ENCODE data around the gene IL26.

- TF ChIP-seq EP300 (IDR thresholded peaks at IDR 0.05): no peak
- TF ChIP-seq, protein P1, sequence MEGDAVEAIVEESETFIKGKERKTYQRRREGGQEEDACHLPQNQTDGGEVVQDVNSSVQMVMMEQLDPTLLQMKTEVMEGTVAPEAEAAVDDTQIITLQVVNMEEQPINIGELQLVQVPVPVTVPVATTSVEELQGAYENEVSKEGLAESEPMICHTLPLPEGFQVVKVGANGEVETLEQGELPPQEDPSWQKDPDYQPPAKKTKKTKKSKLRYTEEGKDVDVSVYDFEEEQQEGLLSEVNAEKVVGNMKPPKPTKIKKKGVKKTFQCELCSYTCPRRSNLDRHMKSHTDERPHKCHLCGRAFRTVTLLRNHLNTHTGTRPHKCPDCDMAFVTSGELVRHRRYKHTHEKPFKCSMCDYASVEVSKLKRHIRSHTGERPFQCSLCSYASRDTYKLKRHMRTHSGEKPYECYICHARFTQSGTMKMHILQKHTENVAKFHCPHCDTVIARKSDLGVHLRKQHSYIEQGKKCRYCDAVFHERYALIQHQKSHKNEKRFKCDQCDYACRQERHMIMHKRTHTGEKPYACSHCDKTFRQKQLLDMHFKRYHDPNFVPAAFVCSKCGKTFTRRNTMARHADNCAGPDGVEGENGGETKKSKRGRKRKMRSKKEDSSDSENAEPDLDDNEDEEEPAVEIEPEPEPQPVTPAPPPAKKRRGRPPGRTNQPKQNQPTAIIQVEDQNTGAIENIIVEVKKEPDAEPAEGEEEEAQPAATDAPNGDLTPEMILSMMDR (IDR thresholded peaks at IDR 0.05): no peak
- no peak for TF ChIP-seq POLR2A (IDR thresholded peaks at IDR 0.05)
- TF ChIP-seq POLR2AphosphoS5 (IDR thresholded peaks at IDR 0.05): no peak
These were observed 8.5 kb upstream of the IL26 start for GRCh38 chr12:68234140-68234539.

Data from sigmoid colon (tissue), 4 donors.